ENCODE measurements around the gene SHF. TPM values are rescaled to one million over a fixed set of nuclear protein-coding genes. Genes with fewer than 3 reads are reported as not detected.

Gene SHF
- total RNA-seq, 4 donors from 2014 or later, result 5.8 to 20.6 (median 11.2) TPM

DNA sequence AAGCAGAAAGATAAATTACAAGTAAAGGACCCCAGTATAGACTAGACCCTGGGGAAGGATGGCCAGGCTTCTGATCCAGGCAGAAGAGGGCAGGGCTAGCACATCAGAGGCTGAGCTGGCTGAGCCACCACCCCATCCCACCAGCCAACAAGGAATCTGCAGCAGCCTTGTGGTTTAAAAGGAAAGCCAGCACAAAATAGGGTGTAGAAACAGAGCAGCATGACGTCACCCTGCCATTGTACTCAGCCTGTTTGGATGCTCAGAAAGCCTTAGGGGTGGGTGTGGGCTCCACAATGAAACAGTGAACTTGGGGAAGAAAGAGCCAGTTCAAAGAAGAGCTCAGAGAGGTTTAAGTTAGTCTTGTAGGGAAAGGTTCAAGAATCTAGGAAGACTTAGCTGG lies 29.8 kb downstream of the SHF start:
- Histone ChIP-seq H3K4me3 (no peak overlapping the region), H3K36me3 (no peaks in the 10 kb centered on the region), H3K4me1 (no peaks in the 10 kb centered on the region), H3K9me3 (no peaks in the 10 kb centered on the region), H3K27ac (no peak overlapping the region), H3K27me3 (no peaks in the 10 kb centered on the region)
- TF ChIP-seq POLR2A (IDR thresholded peaks at IDR 0.05) (no peak), CTCF (IDR thresholded peaks at IDR 0.05) (no peak)
- DNase-seq, result no peak

DNA sequence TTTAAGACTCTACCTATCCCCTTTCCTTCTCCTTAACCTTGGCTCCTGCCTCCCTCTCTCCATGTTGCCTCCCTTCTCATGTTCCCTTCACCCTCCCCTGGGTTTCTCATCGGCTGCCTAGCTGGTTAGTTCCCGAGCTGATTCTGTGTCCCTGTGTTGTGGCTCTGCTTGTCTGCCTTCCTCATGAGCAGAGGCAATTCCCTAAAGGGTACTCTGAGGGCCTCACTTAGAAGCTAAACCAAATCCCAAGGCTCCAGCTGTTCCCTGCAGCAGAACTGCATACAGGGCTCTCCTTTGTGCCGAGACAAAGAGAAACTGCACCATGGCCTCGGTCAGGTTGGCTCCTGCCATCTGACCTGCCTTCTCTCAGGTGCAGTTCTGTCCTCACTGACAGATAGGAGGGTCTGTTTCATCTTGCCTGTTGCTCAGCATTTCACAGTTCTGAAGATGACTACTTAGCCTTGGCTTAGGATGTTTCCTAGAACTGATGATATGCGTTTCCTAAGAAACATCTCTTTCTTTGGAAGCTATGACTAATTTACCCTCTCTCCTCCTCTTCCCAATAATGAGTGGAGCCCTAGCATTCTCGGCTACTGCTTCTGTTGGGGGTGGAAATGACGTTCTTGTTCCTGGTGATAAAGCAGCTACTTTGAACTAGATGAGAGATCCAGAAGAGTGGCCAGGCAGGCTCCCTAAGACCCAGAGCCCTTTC lies 30.9 kb downstream of the SHF start:
- TF ChIP-seq POLR2A (IDR thresholded peaks at IDR 0.05) (no peak), CTCF (IDR thresholded peaks at IDR 0.05) (no peak)
- Histone ChIP-seq H3K27me3 (no peaks in the 10 kb centered on the region), H3K36me3 (no peaks in the 10 kb centered on the region), H3K9me3 (no peaks in the 10 kb centered on the region), H3K27ac (no peak overlapping the region), H3K4me3 (no peak overlapping the region), H3K4me1 (no peaks in the 10 kb centered on the region)
- no peak for DNase-seq

DNA sequence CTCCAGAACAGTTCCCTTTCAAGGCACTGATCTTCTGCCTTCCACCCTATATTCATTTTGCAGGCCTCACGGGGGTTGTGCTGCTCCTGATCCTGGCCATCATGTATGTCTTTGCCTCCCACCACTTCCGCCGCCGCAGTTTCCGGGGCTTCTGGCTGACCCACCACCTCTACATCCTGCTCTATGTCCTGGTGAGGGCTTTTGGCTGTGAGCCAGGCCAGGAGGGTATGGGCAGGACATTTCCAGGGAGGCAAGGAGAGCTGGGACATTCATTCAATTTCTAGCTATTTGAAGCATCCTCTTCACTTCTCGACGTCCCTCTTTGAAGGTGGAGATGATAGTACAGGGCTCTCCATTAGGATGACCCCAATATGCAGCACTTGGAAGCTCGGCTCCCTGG lies 32.0 kb downstream of the SHF start:
- DNase-seq, result no peak
- Histone ChIP-seq H3K4me1 (no peaks in the 10 kb centered on the region), H3K9me3 (no peaks in the 10 kb centered on the region), H3K27me3 (no peaks in the 10 kb centered on the region), H3K27ac (no peak overlapping the region), H3K36me3 (no peaks in the 10 kb centered on the region), H3K4me3 (no peak overlapping the region)
- TF ChIP-seq POLR2A (IDR thresholded peaks at IDR 0.05), result no peak
- no peak for TF ChIP-seq CTCF (IDR thresholded peaks at IDR 0.05)

- Histone ChIP-seq H3K4me1 (no peaks in the 10 kb centered on the region), H3K4me3 (no peak overlapping the region), H3K36me3 (no peaks in the 10 kb centered on the region), H3K27ac (no peak overlapping the region), H3K9me3 (no peaks in the 10 kb centered on the region), H3K27me3 (no peaks in the 10 kb centered on the region)
- DNase-seq, result no peak
- no peak for TF ChIP-seq POLR2A (IDR thresholded peaks at IDR 0.05)
- TF ChIP-seq CTCF (IDR thresholded peaks at IDR 0.05), result no peak
Measured at GRCh38 chr15:45151998-45152828, 35.6 kb downstream of the SHF start.

DNA sequence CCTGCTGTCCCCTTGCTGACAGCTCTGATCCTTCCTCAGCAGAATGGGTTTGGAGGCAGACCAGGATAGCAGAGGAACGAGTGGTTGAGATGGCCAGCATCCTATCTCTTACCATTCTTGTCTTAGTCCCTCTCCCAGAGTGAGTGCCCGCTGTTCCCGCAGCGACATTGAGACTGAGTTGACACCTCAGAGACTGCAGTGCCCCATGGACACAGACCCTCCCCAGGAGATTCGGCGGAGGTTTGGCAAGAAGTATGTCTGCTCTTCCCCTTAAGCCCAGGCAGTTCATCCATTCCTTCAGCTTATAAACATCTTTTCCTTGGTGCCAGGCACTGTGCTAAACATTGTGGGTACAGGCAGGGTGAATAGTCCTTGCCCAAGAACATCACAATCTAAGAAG lies 36.8 kb downstream of the SHF start:
- Histone ChIP-seq H3K9me3 (no peaks in the 10 kb centered on the region), H3K27me3 (no peaks in the 10 kb centered on the region), H3K27ac (no peak overlapping the region), H3K36me3 (no peaks in the 10 kb centered on the region), H3K4me1 (no peaks in the 10 kb centered on the region), H3K4me3 (no peak overlapping the region)
- DNase-seq, result no peak
- TF ChIP-seq CTCF (IDR thresholded peaks at IDR 0.05) (no peak), POLR2A (IDR thresholded peaks at IDR 0.05) (no peak)
